ENCODE data around the gene HOXA1. TPM values are rescaled to one million over a fixed set of nuclear protein-coding genes. Genes with fewer than 3 reads are reported as not detected.

The HOXA1 gene
- total RNA-seq, 2 experiments from 2014 or later, result 0.14 to 0.22 TPM

DNA sequence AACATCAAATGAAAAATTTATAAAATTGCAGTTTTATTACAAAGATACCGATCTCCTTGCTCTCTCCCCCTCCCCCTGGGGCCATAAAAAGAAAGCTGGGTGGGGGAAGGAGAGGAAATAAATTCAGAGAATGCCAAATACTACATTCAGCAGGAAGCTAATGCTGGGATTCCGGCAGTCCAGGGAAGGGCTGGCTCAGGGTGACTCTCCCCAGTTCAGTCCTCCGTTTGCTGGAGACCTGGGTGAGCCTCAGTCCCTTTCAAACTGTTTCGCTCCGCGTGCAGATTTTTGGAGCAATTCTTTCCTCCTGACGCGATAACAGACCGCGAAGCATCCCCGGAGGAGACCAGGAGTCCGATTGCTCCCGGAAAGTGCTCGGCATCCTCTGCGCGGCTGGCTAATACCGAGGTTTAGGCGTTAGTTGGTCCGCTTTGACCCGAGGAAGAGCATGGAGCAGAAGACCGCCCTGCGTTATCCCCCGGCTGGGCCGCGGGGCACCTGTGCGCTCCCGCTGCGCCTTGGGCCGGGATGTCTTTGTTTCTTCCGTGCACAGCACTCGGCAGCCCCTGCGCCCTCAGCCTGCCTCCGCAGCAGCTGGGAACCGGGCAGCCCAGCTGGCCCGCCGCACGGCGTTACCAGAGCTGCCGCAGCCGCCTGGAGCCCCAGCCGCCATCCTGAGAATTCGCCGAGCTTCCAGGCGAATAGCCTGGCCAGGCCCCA lies 10.5 kb upstream of the HOXA1 start:
- Histone ChIP-seq H3K27ac (ENCODE audit: low read depth in 1 of 2, low read length in 2 of 2) (no peak overlapping the region), H3K27me3 (ENCODE audit: control insufficient read depth in 1 of 2, insufficient read depth in 2 of 2, low read length in 2 of 2) (peaks cover 44 to 48% of the 10 kb centered on the region in 2 experiments), H3K36me3 (ENCODE audit: insufficient read depth, low read length) (no peaks in the 10 kb centered on the region), H3K4me3 (ENCODE audit: low read length) (no peak overlapping the region), H3K4me1 (ENCODE audit: insufficient read depth, low read length) (peaks cover 13% of the 10 kb centered on the region), H3K9me3 (ENCODE audit: control insufficient read depth in 1 of 2, insufficient read depth in 1 of 2, low read length in 2 of 2) (peaks cover 0 to 23% of the 10 kb centered on the region in 2 experiments)
- TF ChIP-seq, protein P1, sequence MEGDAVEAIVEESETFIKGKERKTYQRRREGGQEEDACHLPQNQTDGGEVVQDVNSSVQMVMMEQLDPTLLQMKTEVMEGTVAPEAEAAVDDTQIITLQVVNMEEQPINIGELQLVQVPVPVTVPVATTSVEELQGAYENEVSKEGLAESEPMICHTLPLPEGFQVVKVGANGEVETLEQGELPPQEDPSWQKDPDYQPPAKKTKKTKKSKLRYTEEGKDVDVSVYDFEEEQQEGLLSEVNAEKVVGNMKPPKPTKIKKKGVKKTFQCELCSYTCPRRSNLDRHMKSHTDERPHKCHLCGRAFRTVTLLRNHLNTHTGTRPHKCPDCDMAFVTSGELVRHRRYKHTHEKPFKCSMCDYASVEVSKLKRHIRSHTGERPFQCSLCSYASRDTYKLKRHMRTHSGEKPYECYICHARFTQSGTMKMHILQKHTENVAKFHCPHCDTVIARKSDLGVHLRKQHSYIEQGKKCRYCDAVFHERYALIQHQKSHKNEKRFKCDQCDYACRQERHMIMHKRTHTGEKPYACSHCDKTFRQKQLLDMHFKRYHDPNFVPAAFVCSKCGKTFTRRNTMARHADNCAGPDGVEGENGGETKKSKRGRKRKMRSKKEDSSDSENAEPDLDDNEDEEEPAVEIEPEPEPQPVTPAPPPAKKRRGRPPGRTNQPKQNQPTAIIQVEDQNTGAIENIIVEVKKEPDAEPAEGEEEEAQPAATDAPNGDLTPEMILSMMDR (IDR thresholded peaks at IDR 0.05), result no peak
- CTCF ChIA-PET, result no interaction called here
- H3K27me3 Mint-ChIP-seq, result peaks cover 58% of the 10 kb centered on the region
- no peak for ATAC-seq (ENCODE audit: poor library complexity)
- H3K9me3 Mint-ChIP-seq, result no peaks in the 10 kb centered on the region
- DNase-seq, result no peak
- POLR2A ChIA-PET, result no interaction called here
- no peak overlapping the region for H3K4me3 Mint-ChIP-seq
- H3K4me1 Mint-ChIP-seq (ENCODE audit: low read depth), result peaks cover 18% of the 10 kb centered on the region
- no peaks in the 10 kb centered on the region for H3K36me3 Mint-ChIP-seq (ENCODE audit: low read depth)
- H3K27ac Mint-ChIP-seq, result no peak overlapping the region
- intact Hi-C loops (cut with DNase I, micrococcal nuclease), result no loop called here

- CTCF ChIA-PET, result no interaction called here
- Histone ChIP-seq H3K4me1 (ENCODE audit: insufficient read depth, low read length) (peaks cover 13% of the 10 kb centered on the region), H3K4me3 (ENCODE audit: low read length) (no peak overlapping the region), H3K9me3 (ENCODE audit: control insufficient read depth in 1 of 2, insufficient read depth in 1 of 2, low read length in 2 of 2) (peaks cover 0 to 23% of the 10 kb centered on the region in 2 experiments), H3K27ac (ENCODE audit: low read depth in 1 of 2, low read length in 2 of 2) (no peak overlapping the region), H3K36me3 (ENCODE audit: insufficient read depth, low read length) (no peaks in the 10 kb centered on the region), H3K27me3 (ENCODE audit: control insufficient read depth in 1 of 2, insufficient read depth in 2 of 2, low read length in 2 of 2) (peaks cover 50 to 52% of the 10 kb centered on the region in 2 experiments)
- TF ChIP-seq, protein P1 (IDR thresholded peaks at IDR 0.05), result no peak
- no peak overlapping the region for H3K4me3 Mint-ChIP-seq
- no peaks in the 10 kb centered on the region for H3K9me3 Mint-ChIP-seq
- no peak overlapping the region for H3K27ac Mint-ChIP-seq
- intact Hi-C loops (cut with DNase I, micrococcal nuclease), result no loop called here
- H3K4me1 Mint-ChIP-seq (ENCODE audit: low read depth), result peaks cover 18% of the 10 kb centered on the region
- peaks cover 67% of the 10 kb centered on the region for H3K27me3 Mint-ChIP-seq
- POLR2A ChIA-PET, result no interaction called here
- ATAC-seq (ENCODE audit: poor library complexity), result no peak
- no peaks in the 10 kb centered on the region for H3K36me3 Mint-ChIP-seq (ENCODE audit: low read depth)
- DNase-seq, result no peak
These were observed 9.7 kb upstream of the HOXA1 start for GRCh38 chr7:27105301-27106031.

DNA sequence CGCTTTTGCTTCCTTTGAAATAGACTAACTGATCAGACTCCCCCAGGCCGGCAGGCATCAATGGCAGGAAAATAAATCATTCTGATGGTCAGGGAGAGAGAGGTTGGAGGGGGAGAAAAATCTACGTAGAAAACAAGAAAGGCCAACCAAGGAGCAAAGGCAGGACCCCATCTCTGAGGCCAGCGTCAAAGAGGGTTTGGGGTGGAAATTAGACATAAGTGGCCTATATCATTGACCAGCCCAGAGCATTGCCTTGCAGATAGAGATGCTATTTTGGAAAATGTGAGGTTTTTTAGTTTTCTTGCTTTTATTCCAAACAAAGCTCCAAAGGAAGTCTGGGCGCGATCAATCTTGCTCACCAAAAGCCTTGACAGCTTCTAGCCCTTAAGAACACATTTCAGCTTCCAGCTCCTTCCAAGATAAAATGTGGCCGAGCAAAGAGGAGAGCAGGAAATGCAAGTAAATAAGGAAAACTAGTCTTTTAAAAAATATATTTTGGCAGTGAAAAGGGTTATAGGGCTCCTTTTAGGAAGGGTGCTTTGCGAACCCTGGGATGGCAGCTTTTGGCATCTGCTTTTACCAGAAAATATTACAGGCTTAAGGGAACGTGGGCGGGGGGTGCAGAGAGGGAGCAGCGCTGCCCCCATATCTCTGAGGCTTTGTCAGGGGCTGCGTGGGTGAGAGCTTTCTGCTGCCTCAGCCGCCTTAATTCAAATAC lies 8.7 kb upstream of the HOXA1 start:
- CTCF ChIA-PET, result no interaction called here
- H3K4me1 ChIP-seq (ENCODE audit: insufficient read depth, low read length), result peaks cover 13% of the 10 kb centered on the region
- Mint-ChIP-seq H3K36me3 (ENCODE audit: low read depth) (no peaks in the 10 kb centered on the region), H3K4me3 (no peak overlapping the region), H3K4me1 (ENCODE audit: low read depth) (peaks cover 18% of the 10 kb centered on the region), H3K27ac (no peak overlapping the region), H3K27me3 (peaks cover 77% of the 10 kb centered on the region), H3K9me3 (no peaks in the 10 kb centered on the region)
- intact Hi-C loops (cut with DNase I, micrococcal nuclease), result no loop called here
- POLR2A ChIA-PET, result no interaction called here
- no peak overlapping the region for H3K27ac ChIP-seq (ENCODE audit: low read depth in 1 of 2, low read length in 2 of 2)
- H3K9me3 ChIP-seq (ENCODE audit: control insufficient read depth in 1 of 2, insufficient read depth in 1 of 2, low read length in 2 of 2), result peaks cover 0 to 20% of the 10 kb centered on the region in 2 experiments
- H3K36me3 ChIP-seq (ENCODE audit: insufficient read depth, low read length), result no peaks in the 10 kb centered on the region
- ATAC-seq (ENCODE audit: poor library complexity) (no peak), DNase-seq (no peak)
- TF ChIP-seq, protein P1 (IDR thresholded peaks at IDR 0.05), result no peak
- H3K4me3 ChIP-seq (ENCODE audit: low read length), result no peak overlapping the region
- peaks cover 50 to 60% of the 10 kb centered on the region in 2 experiments for H3K27me3 ChIP-seq (ENCODE audit: control insufficient read depth in 1 of 2, insufficient read depth in 2 of 2, low read length in 2 of 2)
